Esophagus muscularis mucosa (tissue), 4 donors: Measurements from ENCODE around the gene BANK1. TPM values are rescaled to one million over a fixed set of nuclear protein-coding genes. Genes with fewer than 3 reads are reported as not detected.

ENCODE experiments used
- DNase-seq: peaks from one replicate; pipeline ENCODE4 v3.0.0-alpha.2; 2017; ENCODE audit errors: extremely low spot score
- H3K27ac ChIP-seq, 4 donors: fragments of 200-600 bp; sonication (generic); replicated peaks in 1 of 4; 1 replicate in 3 of 4; 2 replicates in 1 of 4; pipeline ENCODE4 v1.5.1; 2016 to 2019; ENCODE audit warnings: mild to moderate bottlenecking in 1 of 4
- H3K27me3 ChIP-seq, 4 donors: fragments of 200-600 bp; sonication (generic); one replicate each; pipeline versions ENCODE4 v1.5.1 to v1.6.0; 2016 to 2019
- H3K36me3 ChIP-seq, 4 donors: fragments of 200-600 bp; sonication (generic); one replicate each; pipeline ENCODE4 v1.5.1; 2016 to 2019
- H3K4me1 ChIP-seq, 4 donors: fragments of 200-600 bp; sonication (generic); one replicate each; pipeline ENCODE4 v1.5.1; 2016 to 2019
- H3K4me3 ChIP-seq, 4 donors: fragments of 200-600 bp; sonication (generic); 1 replicate in 2 of 4; 2 replicates in 2 of 4; pipeline ENCODE4 v1.5.1; 2016 to 2019; ENCODE audit warnings: mild to moderate bottlenecking in 4 of 4, moderate library complexity in 1 of 4
- H3K9me3 ChIP-seq, 4 donors: fragments of 200-600 bp; sonication (generic); 1 replicate in 3 of 4; 2 replicates in 1 of 4; pipeline ENCODE4 v1.5.1; 2016 to 2019
- EP300 ChIP-seq: sonication (generic); formaldehyde crosslinking; IDR thresholded peaks from one replicate; pipeline ENCODE4 v1.6.1; 2017; ENCODE audit warnings: antibody characterized with exemption
- POLR2A ChIP-seq: fragments of 450-650 bp; IDR thresholded peaks from one replicate; pipeline ENCODE4 v1.6.1; 2017; ENCODE audit warnings: antibody characterized with exemption, moderate library complexity, mild to moderate bottlenecking, low read depth
- POLR2AphosphoS5 ChIP-seq, 2 donors: sonication (generic); formaldehyde crosslinking; IDR thresholded peaks; one replicate each; pipeline ENCODE4 v1.6.1; 2017; ENCODE audit warnings: antibody characterized with exemption in 2 of 2
- WGBS: methylation state at CpG from one replicate; pipeline ENCODE4 v1.1.5; 2018; 5-methylcytosine and 5-hydroxymethylcytosine counted together
- intact Hi-C: fragments of 100-400 bp; cut with DNase I; formaldehyde crosslinking; loops from one replicate; pipeline ENCODE4 v1.15.1; 2023
- total RNA-seq, 4 donors: library from RNA; depleted of rRNA; stranded (reverse); fragments of >200 nt; gene quantifications; one replicate each; pipeline versions ENCODE4 v1.1.0 to v1.2.1, GENCODE V29; 2016
- TF ChIP-seq, protein P1 (sequence below), 3 experiments: fragments of 200-600 bp in 2 of 3; fragments of 450-650 bp in 1 of 3; sonication (generic) in 2 of 3; IDR thresholded peaks; one replicate each; pipeline ENCODE4 v1.5.1; 2017 to 2019; ENCODE audit warnings: antibody characterized with exemption in 3 of 3, mild to moderate bottlenecking in 2 of 3, moderate library complexity in 1 of 3

BANK1 gene
- total RNA-seq, 4 donors from 2014 or later = 0.45 to 2.7 (median 0.96) TPM

- intact Hi-C loops = no loop called here
- DNase-seq = no peak
- Histone ChIP-seq H3K27me3 (no peaks in the 10 kb centered on the region), H3K4me3 (no peak overlapping the region), H3K9me3 (peaks cover 0 to 5% (median 0%) of the 10 kb centered on the region in 4 donors), H3K36me3 (no peaks in the 10 kb centered on the region), H3K27ac (no peak overlapping the region), H3K4me1 (no peaks in the 10 kb centered on the region)
- TF ChIP-seq POLR2AphosphoS5 (IDR thresholded peaks at IDR 0.05) (no peak), POLR2A (no peak), EP300 (no peak)
- TF ChIP-seq, protein P1, sequence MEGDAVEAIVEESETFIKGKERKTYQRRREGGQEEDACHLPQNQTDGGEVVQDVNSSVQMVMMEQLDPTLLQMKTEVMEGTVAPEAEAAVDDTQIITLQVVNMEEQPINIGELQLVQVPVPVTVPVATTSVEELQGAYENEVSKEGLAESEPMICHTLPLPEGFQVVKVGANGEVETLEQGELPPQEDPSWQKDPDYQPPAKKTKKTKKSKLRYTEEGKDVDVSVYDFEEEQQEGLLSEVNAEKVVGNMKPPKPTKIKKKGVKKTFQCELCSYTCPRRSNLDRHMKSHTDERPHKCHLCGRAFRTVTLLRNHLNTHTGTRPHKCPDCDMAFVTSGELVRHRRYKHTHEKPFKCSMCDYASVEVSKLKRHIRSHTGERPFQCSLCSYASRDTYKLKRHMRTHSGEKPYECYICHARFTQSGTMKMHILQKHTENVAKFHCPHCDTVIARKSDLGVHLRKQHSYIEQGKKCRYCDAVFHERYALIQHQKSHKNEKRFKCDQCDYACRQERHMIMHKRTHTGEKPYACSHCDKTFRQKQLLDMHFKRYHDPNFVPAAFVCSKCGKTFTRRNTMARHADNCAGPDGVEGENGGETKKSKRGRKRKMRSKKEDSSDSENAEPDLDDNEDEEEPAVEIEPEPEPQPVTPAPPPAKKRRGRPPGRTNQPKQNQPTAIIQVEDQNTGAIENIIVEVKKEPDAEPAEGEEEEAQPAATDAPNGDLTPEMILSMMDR (IDR thresholded peaks at IDR 0.05) = no peak
- 79% methylated on average over 2 of the region's 2 CpGs for WGBS
Measured at GRCh38 chr4:101782546-101782945, 8.0 kb upstream of the BANK1 start.

GRCh38 chr4:101784957-101785356 lies 5.6 kb upstream of the BANK1 start:
- WGBS = 81% methylated on average over 1 of the region's 1 CpG
- TF ChIP-seq, protein P1 (IDR thresholded peaks at IDR 0.05) = no peak
- TF ChIP-seq EP300 (no peak), POLR2A (no peak), POLR2AphosphoS5 (IDR thresholded peaks at IDR 0.05) (no peak)
- intact Hi-C loops = no loop called here

GRCh38 chr4:101785486-101785885 lies 5.0 kb upstream of the BANK1 start:
- intact Hi-C loops = no loop called here
- Histone ChIP-seq H3K36me3 (no peaks in the 10 kb centered on the region), H3K27ac (no peak overlapping the region), H3K9me3 (peaks cover 0 to 5% (median 0%) of the 10 kb centered on the region in 4 donors), H3K4me3 (no peak overlapping the region), H3K4me1 (peaks cover 0 to 4% (median 3%) of the 10 kb centered on the region in 4 donors), H3K27me3 (no peaks in the 10 kb centered on the region)
- DNase-seq = no peak
- WGBS = 89% methylated on average over 1 of the region's 1 CpG
- TF ChIP-seq POLR2A (no peak), EP300 (no peak), POLR2AphosphoS5 (IDR thresholded peaks at IDR 0.05) (no peak)
- TF ChIP-seq, protein P1 (IDR thresholded peaks at IDR 0.05) = no peak

More at GRCh38 chr4:101784957-101785356, 5.6 kb upstream of the BANK1 start:
- no peak for DNase-seq
- Histone ChIP-seq H3K27ac (no peak overlapping the region), H3K36me3 (no peaks in the 10 kb centered on the region), H3K4me3 (no peak overlapping the region), H3K27me3 (no peaks in the 10 kb centered on the region), H3K9me3 (peaks cover 0 to 5% (median 0%) of the 10 kb centered on the region in 4 donors), H3K4me1 (no peaks in the 10 kb centered on the region)

- 86% methylated on average over 4 of the region's 4 CpGs for WGBS
- Histone ChIP-seq H3K4me1 (peaks cover 0 to 14% (median 11%) of the 10 kb centered on the region in 4 donors), H3K27ac (no peak overlapping the region), H3K4me3 (no peak overlapping the region), H3K36me3 (no peaks in the 10 kb centered on the region), H3K9me3 (peaks cover 0 to 5% (median 0%) of the 10 kb centered on the region in 4 donors), H3K27me3 (peaks cover 0 to 5% (median 0%) of the 10 kb centered on the region in 4 donors)
- intact Hi-C loops = no loop called here
- TF ChIP-seq, protein P1 (IDR thresholded peaks at IDR 0.05) = no peak
- TF ChIP-seq POLR2A = no peak
- no peak for TF ChIP-seq EP300
- no peak for TF ChIP-seq POLR2AphosphoS5 (IDR thresholded peaks at IDR 0.05)
- DNase-seq = no peak
Measured at GRCh38 chr4:101787701-101788316, 2.7 kb upstream of the BANK1 start.
